Mesenchymal stem cell (in vitro differentiated cells and primary cell): ENCODE measurements around the gene CD8A.
"Not testable (repeated sequence)": the region's sequence is repeated elsewhere in the genome, so short reads cannot be mapped to it uniquely, and the experiment has no call there.

ENCODE experiments used
- DNase-seq: peaks from one replicate; pipeline ENCODE4 v3.0.0-alpha.2; 2013
- H2AFZ ChIP-seq: one replicate; pipeline ENCODE4 v1.6.1; 2013; ENCODE audit warnings: low read depth, mild to moderate bottlenecking, control low read depth, inconsistent platforms, low read length, moderate library complexity
- H2AK5ac ChIP-seq: 2 replicates; pipeline ENCODE4 v1.6.1; 2013; ENCODE audit warnings: low read length, moderate library complexity, mild to moderate bottlenecking, inconsistent platforms; ENCODE audit not compliant: severe bottlenecking
- H2BK120ac ChIP-seq: one replicate; pipeline ENCODE4 v1.6.1; 2013; ENCODE audit warnings: low read depth, mild to moderate bottlenecking, inconsistent platforms, low read length, moderate library complexity
- H2BK12ac ChIP-seq, 2 experiments: one replicate each; pipeline ENCODE4 v1.6.1; 2013; ENCODE audit warnings: inconsistent platforms in 2 of 2, low read length in 2 of 2, mild to moderate bottlenecking in 2 of 2, moderate library complexity in 2 of 2, control low read depth in 1 of 2
- H2BK15ac ChIP-seq: one replicate; pipeline ENCODE4 v1.6.1; 2013; ENCODE audit warnings: mild to moderate bottlenecking, low read depth, inconsistent platforms; ENCODE audit not compliant: poor library complexity, severe bottlenecking
- H2BK5ac ChIP-seq: 2 replicates; pipeline ENCODE4 v1.6.1; 2013; ENCODE audit warnings: low read depth, mild to moderate bottlenecking, low read length, control low read depth, inconsistent platforms; ENCODE audit not compliant: poor library complexity, severe bottlenecking
- H3K14ac ChIP-seq, 2 experiments: one replicate each; pipeline ENCODE4 v1.6.1; 2013; ENCODE audit warnings: inconsistent platforms in 2 of 2, low read length in 2 of 2, control low read depth in 1 of 2, mild to moderate bottlenecking in 1 of 2, moderate library complexity in 1 of 2
- H3K18ac ChIP-seq, 2 experiments: one replicate each; pipeline ENCODE4 v1.6.1; 2013; ENCODE audit warnings: inconsistent platforms in 2 of 2, low read length in 2 of 2, control low read depth in 1 of 2, low read depth in 1 of 2, mild to moderate bottlenecking in 1 of 2
- H3K23ac ChIP-seq, 2 experiments: one replicate each; pipeline ENCODE4 v1.6.1; 2013; ENCODE audit warnings: inconsistent platforms in 2 of 2, low read length in 2 of 2, mild to moderate bottlenecking in 2 of 2, moderate library complexity in 2 of 2, control low read depth in 1 of 2
- H3K27ac ChIP-seq: 2 replicates; pipeline ENCODE4 v1.5.1; 2013; ENCODE audit warnings: mild to moderate bottlenecking, moderate library complexity, low read length, control low read depth, inconsistent platforms; ENCODE audit not compliant: poor library complexity, severe bottlenecking
- H3K27me3 ChIP-seq, 2 experiments: 2 replicates each; pipeline versions ENCODE4 v1.6.1 to v1.7.0; 2013; ENCODE audit warnings: low read length in 2 of 2, mild to moderate bottlenecking in 2 of 2, moderate library complexity in 2 of 2, control low read depth in 1 of 2, inconsistent platforms in 1 of 2; ENCODE audit not compliant: control insufficient read depth in 1 of 2, insufficient read depth in 1 of 2
- H3K36me3 ChIP-seq, 2 experiments: 2 replicates each; pipeline versions ENCODE4 v1.6.1 to v1.7.0; 2013; ENCODE audit warnings: low read length in 2 of 2, control low read depth in 1 of 2, inconsistent platforms in 1 of 2, low read depth in 1 of 2, mild to moderate bottlenecking in 1 of 2; ENCODE audit not compliant: insufficient read depth in 2 of 2, control insufficient read depth in 1 of 2
- H3K4ac ChIP-seq, 2 experiments: one replicate each; pipeline ENCODE4 v1.6.1; 2013; ENCODE audit warnings: inconsistent platforms in 2 of 2, low read length in 2 of 2, mild to moderate bottlenecking in 2 of 2, moderate library complexity in 2 of 2, control low read depth in 1 of 2, low read depth in 1 of 2
- H3K4me1 ChIP-seq: 2 replicates; pipeline ENCODE4 v1.6.1; 2013; ENCODE audit warnings: low read depth, low read length, control low read depth; ENCODE audit not compliant: control insufficient read depth, insufficient read depth
- H3K4me2 ChIP-seq: 2 replicates; pipeline ENCODE4 v1.6.1; 2013; ENCODE audit warnings: low read length, mild to moderate bottlenecking, inconsistent platforms; ENCODE audit not compliant: poor library complexity, severe bottlenecking
- H3K4me3 ChIP-seq, 2 experiments: 2 replicates each; pipeline versions ENCODE4 v1.5.1 to v1.7.0; 2013; ENCODE audit warnings: low read length in 2 of 2, mild to moderate bottlenecking in 2 of 2, control low read depth in 1 of 2, low read depth in 1 of 2; ENCODE audit not compliant: insufficient read depth in 1 of 2
- H3K79me1 ChIP-seq: replicated peaks from 2 replicates; pipeline ENCODE4 v1.6.1; 2013; ENCODE audit warnings: mild to moderate bottlenecking, control low read depth, low read length, inconsistent platforms; ENCODE audit not compliant: poor library complexity, severe bottlenecking
- H3K9ac ChIP-seq: 2 replicates; pipeline ENCODE4 v1.7.0; 2013; ENCODE audit warnings: mild to moderate bottlenecking, low read length, moderate library complexity
- H3K9me3 ChIP-seq: 2 replicates; pipeline ENCODE4 v1.7.0; 2013; ENCODE audit warnings: mild to moderate bottlenecking, low read length; ENCODE audit not compliant: control insufficient read depth
- H4K8ac ChIP-seq: one replicate; pipeline ENCODE4 v1.6.1; 2013; ENCODE audit warnings: inconsistent platforms, mild to moderate bottlenecking, low read length, moderate library complexity
- H4K91ac ChIP-seq: one replicate; pipeline ENCODE4 v1.6.1; 2013; ENCODE audit warnings: mild to moderate bottlenecking, low read length, inconsistent platforms
- WGBS: methylation state at CpG from one replicate; pipeline ENCODE4 v1.1.7; 2013; ENCODE audit warnings: mixed read lengths; 5-methylcytosine and 5-hydroxymethylcytosine counted together

The CD8A gene

GRCh38 chr2:86734896-86735295, 55.8 kb downstream of the CD8A start:
- not testable (repeated sequence) for H2BK15ac ChIP-seq, H4K91ac ChIP-seq, H3K9ac ChIP-seq, H2AK5ac ChIP-seq, H3K36me3 ChIP-seq, H3K4me2 ChIP-seq, H3K27me3 ChIP-seq, DNase-seq, H3K14ac ChIP-seq, H3K18ac ChIP-seq, H3K27ac ChIP-seq, H4K8ac ChIP-seq, H2AFZ ChIP-seq, H2BK12ac ChIP-seq, H3K4me1 ChIP-seq, H3K23ac ChIP-seq, H3K4ac ChIP-seq, H2BK5ac ChIP-seq, H3K9me3 ChIP-seq, H3K79me1 ChIP-seq, H2BK120ac ChIP-seq, H3K4me3 ChIP-seq
- WGBS = no CpG with 5 or more reads among the region's 1 CpG
